HG03558 (cell line): Measurements from ENCODE around the gene ATRNL1.

Source experiments
- ATAC-seq: cut with Tn5 transposase; IDR thresholded peaks from one replicate; pipeline ENCODE4 v1.9.1; 2021; ENCODE audit warnings: moderate number of reproducible peaks; ENCODE audit not compliant: unreplicated experiment; ENCODE audit errors: extremely low read depth

Gene ATRNL1

DNA sequence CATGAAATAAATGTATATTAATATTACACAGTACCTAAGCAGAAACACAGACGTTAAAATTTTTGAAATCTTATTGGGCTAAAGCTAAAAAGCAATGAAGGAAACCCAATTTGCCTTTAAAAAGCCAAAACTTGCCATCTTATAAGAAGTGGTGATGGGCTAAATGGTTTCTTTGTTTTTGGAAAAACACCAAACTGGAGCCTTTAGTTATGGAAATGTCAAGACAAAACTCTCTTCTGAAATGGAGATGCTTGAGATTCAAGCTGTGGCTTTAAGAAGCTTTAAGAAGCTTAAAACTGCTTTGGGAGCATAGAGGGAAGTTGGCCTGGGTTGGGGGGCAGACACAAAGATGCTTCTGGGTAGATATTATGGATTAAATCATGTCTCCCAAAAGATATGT lies 902.9 kb downstream of the ATRNL1 start:
- no peak for ATAC-seq

DNA sequence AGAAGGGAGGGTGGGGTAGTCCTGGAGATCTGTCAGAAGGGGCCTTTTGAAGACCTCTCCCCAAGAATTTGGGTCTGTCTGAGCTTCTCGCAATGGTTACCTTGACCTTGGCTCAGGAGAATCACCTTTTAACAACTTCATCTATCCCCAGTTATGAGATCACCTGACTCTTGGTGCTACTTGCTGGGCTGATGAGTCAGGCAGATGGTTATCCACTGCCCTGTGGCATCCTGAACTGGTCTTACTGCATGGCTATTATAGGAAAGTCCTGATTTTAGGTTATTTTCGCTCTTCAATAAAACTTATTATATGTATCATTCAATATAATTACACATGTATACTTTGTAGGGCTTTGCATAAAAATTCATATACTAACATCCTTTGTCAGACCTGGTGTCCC lies 905.1 kb downstream of the ATRNL1 start:
- ATAC-seq, result no peak
